ENCODE data around the gene CELF2. TPM values are rescaled to one million over a fixed set of nuclear protein-coding genes. Genes with fewer than 3 reads are reported as not detected.

CELF2 gene
- total RNA-seq, 1 donor from 2014 or later = 3.8 TPM

DNA sequence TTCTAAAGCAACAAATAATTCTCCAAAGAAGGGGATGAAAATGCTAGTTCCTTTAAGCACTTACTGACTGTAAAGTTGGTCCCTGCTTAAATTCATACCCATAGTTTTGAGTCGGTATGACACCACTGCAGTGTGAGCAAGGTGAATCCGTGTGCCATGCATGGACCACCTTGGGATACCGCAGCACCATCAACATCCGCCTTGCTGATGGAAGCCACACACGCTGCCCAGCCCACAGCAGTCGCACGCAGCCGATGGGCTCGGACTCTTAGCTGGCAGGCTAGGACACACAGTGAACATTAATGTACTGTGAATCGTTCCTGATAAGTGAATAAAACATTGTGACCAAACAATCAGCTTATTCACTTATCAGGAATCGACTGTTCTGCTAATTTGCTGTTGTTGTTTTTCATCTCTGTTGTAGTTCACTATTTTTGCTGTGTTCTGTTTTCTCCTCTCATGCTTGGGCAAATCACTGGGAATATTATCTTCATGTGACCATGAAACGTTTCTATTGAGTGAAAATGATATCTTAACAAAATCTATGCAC lies 318.3 kb downstream of the CELF2 start:
- no peaks in the 10 kb centered on the region for H3K9me3 Mint-ChIP-seq (ENCODE audit: low read depth)
- H3K27ac Mint-ChIP-seq = no peak overlapping the region
- peaks cover 16% of the 10 kb centered on the region for H3K4me1 Mint-ChIP-seq (ENCODE audit: low read depth)
- no peak for TF ChIP-seq CTCF (IDR thresholded peaks at IDR 0.05; ENCODE audit: unreplicated experiment)
- H3K27me3 Mint-ChIP-seq = peaks cover 21% of the 10 kb centered on the region
- no peak for DNase-seq (ENCODE audit: low spot score, unreplicated experiment)
- no peak overlapping the region for H3K4me3 Mint-ChIP-seq (ENCODE audit: low read depth)
- no peaks in the 10 kb centered on the region for H3K36me3 Mint-ChIP-seq (ENCODE audit: insufficient read depth)

DNA sequence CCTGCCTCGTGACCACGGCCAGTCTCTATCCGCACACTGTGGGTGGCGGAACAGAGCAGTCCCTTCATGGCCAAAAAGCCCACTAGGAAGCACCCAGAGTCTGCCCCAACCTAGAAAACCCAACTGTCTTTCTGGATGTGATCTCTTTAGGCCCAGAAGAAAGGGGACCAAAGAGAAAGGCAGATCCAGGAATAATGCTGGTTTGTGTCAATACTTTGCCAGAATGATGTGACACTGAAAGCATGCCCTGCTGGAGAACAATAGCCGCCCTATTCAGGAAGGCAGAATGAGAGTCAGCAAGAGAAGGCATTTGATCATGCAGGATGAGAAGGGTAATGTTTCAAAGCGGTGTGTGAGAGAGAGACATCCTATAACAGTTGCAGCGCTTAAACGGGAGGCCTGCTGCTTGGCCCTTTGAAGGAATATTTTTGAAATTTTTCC lies 319.1 kb downstream of the CELF2 start:
- TF ChIP-seq CTCF (IDR thresholded peaks at IDR 0.05; ENCODE audit: unreplicated experiment) = no peak
- Mint-ChIP-seq H3K9me3 (ENCODE audit: low read depth) (no peaks in the 10 kb centered on the region), H3K4me3 (ENCODE audit: low read depth) (no peak overlapping the region), H3K27me3 (peaks cover 25% of the 10 kb centered on the region), H3K4me1 (ENCODE audit: low read depth) (peaks cover 16% of the 10 kb centered on the region), H3K36me3 (ENCODE audit: insufficient read depth) (no peaks in the 10 kb centered on the region), H3K27ac (no peak overlapping the region)
- DNase-seq (ENCODE audit: low spot score, unreplicated experiment) = no peak

DNA sequence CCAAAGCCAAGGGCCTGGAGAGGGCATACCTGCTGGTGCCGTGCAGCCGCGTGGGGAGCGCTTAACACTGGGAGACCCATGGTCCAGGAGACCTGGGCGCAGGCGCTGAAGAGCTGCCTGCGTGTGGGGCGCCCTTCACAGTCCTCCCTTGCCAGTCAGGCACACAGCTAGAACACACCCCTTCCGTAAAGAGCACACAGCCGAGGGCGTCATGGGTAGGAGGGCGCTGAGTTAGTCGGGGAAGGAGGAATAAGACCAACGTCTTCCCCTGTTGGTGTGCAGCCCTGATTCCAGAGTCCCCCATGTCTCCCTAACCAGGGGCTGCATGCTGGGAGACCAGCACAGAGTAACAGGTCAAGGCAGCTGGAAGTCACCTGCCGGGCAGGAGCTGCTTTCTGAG lies 319.8 kb downstream of the CELF2 start:
- Mint-ChIP-seq H3K9me3 (ENCODE audit: low read depth) (no peaks in the 10 kb centered on the region), H3K4me3 (ENCODE audit: low read depth) (no peak overlapping the region), H3K27ac (no peak overlapping the region), H3K36me3 (ENCODE audit: insufficient read depth) (no peaks in the 10 kb centered on the region), H3K4me1 (ENCODE audit: low read depth) (peaks cover 16% of the 10 kb centered on the region), H3K27me3 (peaks cover 28% of the 10 kb centered on the region)
- DNase-seq (ENCODE audit: low spot score, unreplicated experiment) = no peak
- no peak for TF ChIP-seq CTCF (IDR thresholded peaks at IDR 0.05; ENCODE audit: unreplicated experiment)

DNA sequence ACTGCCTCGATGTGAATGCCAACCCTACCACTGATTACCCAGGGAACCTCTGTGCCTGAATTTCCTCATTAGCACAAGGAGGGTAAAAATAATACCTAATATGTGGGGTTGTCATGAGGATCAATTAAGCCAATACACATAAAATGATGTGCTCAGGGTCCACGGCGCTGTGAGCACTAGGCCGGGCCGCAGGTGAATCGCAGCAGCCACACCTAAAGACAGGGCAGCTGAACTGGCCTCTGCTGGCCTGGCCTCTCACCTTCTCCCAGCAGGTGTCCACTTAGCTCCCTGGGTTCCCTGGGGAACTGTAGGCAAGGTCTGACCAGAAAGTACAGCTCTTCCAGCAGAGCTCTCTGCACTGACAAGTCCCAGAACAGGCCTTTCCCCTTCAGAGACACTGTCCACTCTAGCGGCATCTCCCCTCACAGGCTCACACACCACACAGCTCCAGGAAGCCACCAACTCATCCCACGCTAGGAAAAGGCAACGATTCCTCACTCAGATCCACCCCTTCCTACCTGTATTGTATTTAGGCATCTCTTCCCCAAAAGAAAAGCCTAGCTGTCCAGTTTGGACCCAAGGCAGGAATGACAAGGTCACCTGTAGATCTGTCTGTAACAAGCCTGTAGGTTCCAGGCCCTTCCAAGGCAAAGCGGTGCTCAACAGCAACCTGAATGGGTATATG lies 320.6 kb downstream of the CELF2 start:
- Mint-ChIP-seq H3K4me1 (ENCODE audit: low read depth) (peaks cover 16% of the 10 kb centered on the region), H3K27me3 (peaks cover 28% of the 10 kb centered on the region), H3K27ac (no peak overlapping the region), H3K9me3 (ENCODE audit: low read depth) (no peaks in the 10 kb centered on the region), H3K36me3 (ENCODE audit: insufficient read depth) (no peaks in the 10 kb centered on the region), H3K4me3 (ENCODE audit: low read depth) (no peak overlapping the region)
- no peak for DNase-seq (ENCODE audit: low spot score, unreplicated experiment)
- TF ChIP-seq CTCF (IDR thresholded peaks at IDR 0.05; ENCODE audit: unreplicated experiment) = no peak

- Mint-ChIP-seq H3K9me3 (ENCODE audit: low read depth) (no peaks in the 10 kb centered on the region), H3K4me3 (ENCODE audit: low read depth) (no peak overlapping the region), H3K36me3 (ENCODE audit: insufficient read depth) (no peaks in the 10 kb centered on the region), H3K4me1 (ENCODE audit: low read depth) (peaks cover 16% of the 10 kb centered on the region), H3K27me3 (peaks cover 28% of the 10 kb centered on the region), H3K27ac (no peak overlapping the region)
- no peak for TF ChIP-seq CTCF (IDR thresholded peaks at IDR 0.05; ENCODE audit: unreplicated experiment)
- DNase-seq (ENCODE audit: low spot score, unreplicated experiment) = no peak
Measured at GRCh38 chr10:11339013-11339412, 321.3 kb downstream of the CELF2 start.
